Activated T-helper 1 cell treated with anti-CD3 and anti-CD28 coated beads, Interleukin-2, amount 50 U/mL, for 16 hours (primary cell): Measurements from ENCODE around the gene NUP153.

Experiments
- DNase-seq, 2 donors: peaks; one replicate each; pipeline ENCODE4 v3.0.0-alpha.2; 2020; ENCODE audit warnings: low read depth in 1 of 2, low spot score in 1 of 2

The NUP153 gene

GRCh38 chr6:17663226-17663625, 43.5 kb downstream of the NUP153 start:
- no peak for DNase-seq

- DNase-seq: no peak
These were observed 44.1 kb downstream of the NUP153 start for GRCh38 chr6:17662585-17662984.

DNA sequence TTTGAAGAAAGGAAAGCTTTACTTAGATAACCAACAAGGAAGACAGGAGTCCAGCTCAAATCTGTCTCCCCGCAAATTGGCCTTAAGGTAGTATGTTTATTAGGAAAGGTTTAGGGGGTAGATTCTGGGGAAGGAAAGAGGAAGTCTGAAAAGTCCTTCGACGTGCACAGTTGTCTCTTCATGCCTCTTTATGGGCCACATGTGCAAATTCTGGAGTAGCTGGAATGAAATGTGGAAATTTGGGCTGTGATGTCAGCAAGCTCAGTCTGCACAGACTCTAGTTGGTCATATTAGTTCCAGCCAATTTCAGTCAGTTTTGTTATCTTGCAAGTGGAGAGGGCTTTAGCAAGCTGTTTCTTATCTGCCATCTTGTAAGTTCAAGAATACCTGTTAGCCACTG, 50.1 kb downstream of the NUP153 start:
- DNase-seq: no peak

- DNase-seq: no peak
These were observed 50.6 kb downstream of the NUP153 start for GRCh38 chr6:17656092-17656491.

DNA sequence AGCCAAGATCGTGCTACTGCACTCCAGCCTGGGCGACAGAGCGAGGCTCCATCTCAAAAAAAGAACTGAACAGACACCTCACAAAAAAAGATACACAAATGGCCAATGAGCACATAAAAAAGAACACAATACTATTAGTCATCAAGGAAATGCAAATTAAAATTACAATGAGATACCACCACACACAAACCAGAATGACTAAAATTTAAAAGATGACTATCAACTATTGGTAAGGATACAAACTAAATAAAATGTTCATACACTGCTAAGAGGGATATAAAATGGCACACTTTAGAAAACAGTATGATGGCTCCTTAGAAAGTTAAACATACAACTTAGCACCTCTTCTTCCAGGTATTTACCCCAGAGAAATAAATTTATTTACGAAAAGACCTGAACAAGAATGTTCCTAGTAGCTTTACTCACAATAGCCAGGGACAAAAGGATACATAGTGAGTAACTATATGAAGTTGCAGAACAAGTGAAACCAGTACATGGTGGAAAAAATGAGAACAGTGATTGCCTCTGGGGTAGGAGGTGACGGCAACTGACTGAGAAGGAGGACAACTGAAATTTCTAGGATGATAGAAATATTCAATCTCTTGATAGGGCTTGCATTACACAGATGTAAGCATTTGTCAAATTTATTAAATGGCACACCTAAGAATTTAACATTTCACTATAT, 53.4 kb downstream of the NUP153 start:
- no peak for DNase-seq

DNA sequence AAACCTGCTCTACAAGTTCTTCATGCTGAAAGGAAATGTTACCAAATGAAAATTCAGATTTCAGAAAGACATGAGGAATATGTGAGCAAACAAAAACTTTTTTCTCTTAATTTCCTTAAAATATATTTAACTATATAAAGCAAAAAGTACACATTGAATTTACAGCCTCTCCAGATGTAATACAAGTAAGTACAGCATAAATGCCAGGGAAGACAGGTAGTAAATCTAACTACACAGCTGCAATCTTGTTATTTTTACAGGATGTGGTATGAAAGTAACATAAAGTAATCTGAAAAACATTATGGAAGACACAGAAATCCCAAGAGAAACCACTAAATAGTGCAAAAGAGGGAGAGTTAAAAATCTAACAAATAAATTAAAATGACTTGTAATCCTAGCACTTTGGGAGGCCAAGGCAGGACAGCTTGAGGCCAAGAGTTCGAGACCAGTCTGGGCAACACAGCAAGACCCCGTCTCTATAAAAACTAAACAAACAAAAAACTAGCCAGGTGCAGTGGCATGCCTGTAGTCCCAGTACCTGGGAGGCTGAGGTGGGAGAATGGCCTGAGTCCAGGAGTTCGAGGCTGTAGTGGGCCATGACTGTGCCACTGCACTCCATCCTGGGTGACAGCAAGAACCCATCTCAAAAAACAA, 55.9 kb downstream of the NUP153 start:
- no peak for DNase-seq

DNA sequence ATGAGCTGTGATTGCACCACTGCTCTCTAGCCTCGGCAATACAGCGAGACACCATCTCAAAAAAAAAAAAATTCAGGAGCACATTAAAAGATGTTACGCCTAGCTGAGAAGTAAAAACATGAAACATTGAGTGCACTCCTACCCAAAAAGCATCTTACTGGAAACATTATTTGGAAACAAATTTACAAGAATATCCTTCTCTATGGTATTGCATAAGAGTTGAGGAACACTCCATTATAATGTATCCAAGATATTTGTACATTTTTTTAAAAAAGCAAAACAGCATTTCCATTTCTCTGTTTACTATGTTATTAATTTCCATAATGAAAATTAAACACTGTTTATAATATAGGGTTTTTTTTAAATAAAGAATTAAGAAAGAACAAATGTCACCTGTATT, 58.0 kb downstream of the NUP153 start:
- DNase-seq: no peak

DNA sequence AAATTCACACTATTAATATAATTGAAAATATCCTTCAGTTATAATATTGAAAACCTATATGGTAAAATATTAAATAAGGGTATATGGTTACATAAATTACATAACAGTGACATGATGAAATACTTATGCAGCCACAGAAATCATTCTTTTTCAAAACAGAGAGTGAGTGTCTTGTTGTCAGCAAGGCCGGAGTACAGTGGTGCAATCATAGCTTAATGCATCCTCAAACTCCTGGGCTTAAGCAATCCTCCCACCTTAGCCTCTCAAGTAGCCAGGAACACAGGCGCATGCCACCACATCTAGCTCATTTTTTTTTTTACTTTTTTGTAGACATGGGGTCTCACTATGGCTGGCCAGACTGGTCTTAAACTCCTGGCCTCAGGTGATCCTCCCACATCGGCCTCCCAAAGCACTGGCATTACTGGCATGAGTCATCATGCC, 66.2 kb downstream of the NUP153 start:
- no peak for DNase-seq

GRCh38 chr6:17638212-17638715, 68.5 kb downstream of the NUP153 start:
- DNase-seq: no peak

DNA sequence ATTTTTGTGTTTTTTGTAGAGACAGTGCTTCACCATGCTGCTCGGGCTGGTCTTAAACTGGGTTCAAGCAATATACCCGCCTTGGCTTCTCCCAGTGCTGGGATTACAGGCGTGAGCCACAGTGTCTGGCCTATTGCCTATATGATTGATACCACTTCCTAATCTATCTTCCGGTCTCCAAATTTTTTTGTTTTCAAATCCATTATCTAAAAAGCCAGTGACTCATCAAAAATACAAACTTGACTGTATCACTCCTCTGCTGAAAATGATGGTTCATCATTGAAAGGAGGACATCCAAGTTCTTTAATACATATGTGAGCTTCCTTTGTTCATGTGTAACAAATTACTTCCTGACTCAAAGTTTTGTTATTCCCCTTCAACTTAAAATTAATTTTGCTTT, 71.2 kb downstream of the NUP153 start:
- DNase-seq: no peak

DNA sequence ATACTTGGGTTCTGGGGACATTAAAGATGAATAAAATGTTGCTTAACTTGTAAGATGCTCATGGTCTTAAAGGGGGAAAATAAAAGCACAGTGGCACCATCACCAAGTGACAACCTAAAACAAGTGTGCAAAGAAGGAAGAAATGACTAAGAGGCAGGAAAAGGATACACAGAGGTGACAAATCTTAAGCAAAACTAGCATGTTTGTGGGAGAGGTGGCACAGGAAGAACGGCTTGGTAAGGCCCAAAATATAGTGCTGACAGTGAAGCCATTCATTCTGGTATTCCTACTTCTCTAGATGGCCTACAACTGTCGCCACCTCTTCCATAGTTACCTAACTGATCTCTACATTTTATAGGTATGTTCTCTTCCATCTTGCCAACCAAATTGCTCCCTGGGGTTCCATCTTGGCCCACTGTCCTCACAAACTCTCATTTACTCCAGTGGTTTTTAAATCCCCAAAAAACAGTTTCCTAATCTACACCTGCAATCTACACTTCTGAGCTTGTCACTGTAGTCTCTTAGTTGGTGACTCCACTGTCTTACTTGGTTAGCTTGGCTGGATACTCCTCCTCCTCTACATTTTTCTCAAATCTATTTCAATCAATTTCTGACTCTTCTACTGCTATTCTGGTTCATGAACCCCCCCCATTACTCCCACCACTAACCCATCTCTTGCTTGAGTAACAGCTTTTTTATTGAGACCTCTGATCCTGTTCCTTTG, 73.1 kb downstream of the NUP153 start:
- no peak for DNase-seq

DNA sequence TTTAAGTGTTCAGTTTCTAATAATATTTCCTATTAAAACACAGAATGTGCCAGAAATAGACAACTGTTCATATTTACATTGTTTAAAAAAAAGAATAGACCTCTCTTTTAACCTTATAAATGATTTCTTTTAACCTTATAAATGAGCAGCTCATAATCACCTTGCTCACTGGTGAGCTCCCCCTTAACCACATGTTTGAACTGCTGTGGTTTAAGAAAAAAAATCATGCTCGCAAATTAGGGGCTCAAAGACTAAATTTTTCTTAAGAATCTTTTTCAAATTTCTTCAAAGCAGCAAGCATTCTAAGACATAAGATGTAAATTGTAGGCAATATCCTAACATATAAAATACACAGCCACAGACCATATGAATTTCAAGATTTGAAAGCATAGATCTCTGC, 73.8 kb downstream of the NUP153 start:
- DNase-seq: no peak

DNA sequence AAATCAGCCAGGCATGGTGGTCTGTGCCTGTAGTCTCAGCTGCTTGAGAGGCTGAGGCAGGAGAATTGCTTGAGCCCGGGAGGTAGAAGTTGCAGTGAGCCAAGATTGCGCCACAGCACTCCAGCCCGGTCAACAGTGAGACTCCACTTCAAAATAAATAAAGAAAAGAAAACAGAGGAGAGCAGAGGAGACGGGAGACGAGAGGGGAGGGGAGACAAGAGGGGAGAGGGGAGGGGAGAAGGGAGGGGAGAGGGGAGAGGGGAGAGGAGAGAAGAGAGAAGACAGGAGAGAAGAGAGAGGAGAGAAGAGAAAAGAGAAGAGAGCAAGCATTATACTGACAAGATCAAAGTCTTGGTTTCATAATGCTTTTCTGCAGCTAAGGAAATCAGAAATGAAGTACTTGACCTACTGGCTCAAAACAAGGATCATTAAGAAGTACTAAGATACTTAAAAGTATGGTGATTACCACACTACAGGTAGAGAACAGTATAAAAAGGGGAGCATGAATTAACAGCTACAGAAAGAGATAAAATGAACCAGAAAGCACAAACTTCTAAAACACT, 76.1 kb downstream of the NUP153 start:
- DNase-seq: no peak

DNA sequence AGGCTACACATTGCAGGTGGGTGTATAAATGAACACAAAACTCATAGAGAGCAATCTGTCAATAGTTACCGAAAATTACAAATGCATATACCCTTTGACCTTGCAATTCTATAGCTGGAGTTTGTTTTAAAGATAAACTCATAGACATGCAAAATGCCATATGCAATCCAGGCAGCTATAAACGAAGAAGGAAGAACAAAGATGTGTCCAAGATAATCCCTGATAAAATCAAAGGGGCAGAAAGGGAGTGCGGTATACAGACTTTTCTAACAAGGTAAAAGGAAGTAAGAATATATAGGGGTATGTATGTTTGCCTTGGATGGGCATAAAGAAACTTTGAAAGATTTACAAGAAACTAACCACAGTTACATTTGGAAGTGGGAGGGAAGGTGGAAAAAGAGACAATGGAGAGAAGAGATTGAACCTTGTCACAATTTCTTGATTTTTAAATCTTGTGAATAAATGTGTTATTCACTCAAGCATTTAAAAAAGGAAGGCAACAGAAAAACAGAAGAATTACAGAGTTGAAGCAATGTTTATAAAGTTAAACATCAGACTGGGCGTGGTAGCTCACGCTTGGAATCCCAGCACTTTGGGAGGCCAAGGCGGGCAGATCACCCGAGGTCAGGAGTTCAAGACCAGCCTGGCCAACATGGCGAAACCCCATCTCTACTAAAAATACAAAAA, 76.8 kb downstream of the NUP153 start:
- no peak for DNase-seq

- no peak for DNase-seq
These were observed 77.9 kb downstream of the NUP153 start for GRCh38 chr6:17628873-17629272.

- no peak for DNase-seq
These were observed 82.3 kb downstream of the NUP153 start for GRCh38 chr6:17624396-17624795.

DNA sequence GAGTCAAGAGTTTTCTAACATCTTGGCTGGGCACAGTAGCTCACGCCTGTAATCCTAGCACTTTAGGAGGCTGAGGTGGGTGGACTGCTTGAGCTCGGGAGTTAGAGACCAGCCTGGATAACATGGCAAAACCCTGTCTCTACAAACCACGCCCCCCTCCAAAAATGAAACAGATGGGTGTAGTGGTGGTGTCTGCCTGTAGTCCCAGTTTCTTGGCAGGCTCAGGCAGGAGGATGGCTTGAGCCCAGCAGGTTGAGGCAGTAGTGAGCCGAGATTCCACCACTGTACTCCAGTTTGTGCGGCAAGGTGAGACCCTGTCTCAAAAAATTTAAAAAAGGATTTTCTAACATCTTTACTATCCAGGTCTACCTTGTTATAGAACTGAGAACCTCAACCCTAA, 84.6 kb downstream of the NUP153 start:
- no peak for DNase-seq

- DNase-seq: no peak
These were observed 85.7 kb downstream of the NUP153 start for GRCh38 chr6:17621003-17621402.

- no peak for DNase-seq
These were observed 90.9 kb downstream of the NUP153 start for GRCh38 chr6:17615794-17616193.

GRCh38 chr6:17612048-17612447, 94.7 kb downstream of the NUP153 start:
- no peak for DNase-seq

DNA sequence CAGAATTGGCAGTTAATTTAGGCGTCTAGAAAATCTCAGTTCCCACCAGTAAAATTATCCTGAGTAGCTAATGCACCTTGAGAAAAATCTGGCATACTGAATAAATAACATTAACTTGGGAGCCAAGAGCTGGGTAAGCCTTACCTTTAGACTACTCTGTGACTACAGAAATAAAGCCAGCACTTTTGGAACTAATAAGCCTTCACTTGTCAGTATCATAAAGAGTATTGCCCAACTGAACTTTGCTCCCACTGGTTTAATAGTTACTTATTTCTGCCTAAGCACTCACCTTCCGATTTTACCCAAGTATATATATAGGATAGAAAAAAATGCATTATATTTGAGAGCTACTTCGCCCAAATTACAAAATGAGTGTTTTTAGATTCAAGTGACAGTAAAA, 95.9 kb downstream of the NUP153 start:
- no peak for DNase-seq
